IPS-15b (cell line): ENCODE measurements around the gene INTS12.
"Not testable (repeated sequence)": the region's sequence is repeated elsewhere in the genome, so short reads cannot be mapped to it uniquely, and the experiment has no call there.

Source experiments
- H3K27me3 ChIP-seq: one replicate; pipeline ENCODE4 v1.6.1; 2013; ENCODE audit warnings: low read length; ENCODE audit not compliant: control insufficient read depth, insufficient read depth
- H3K36me3 ChIP-seq: one replicate; pipeline ENCODE4 v1.6.1; 2013; ENCODE audit warnings: low read length; ENCODE audit not compliant: control insufficient read depth, insufficient read depth
- H3K4me1 ChIP-seq: one replicate; pipeline ENCODE4 v1.6.1; 2013; ENCODE audit warnings: mild to moderate bottlenecking, low read length; ENCODE audit not compliant: control insufficient read depth, insufficient read depth
- H3K4me3 ChIP-seq: one replicate; pipeline ENCODE4 v1.5.1; 2013; ENCODE audit warnings: low read depth, low read length
- H3K9ac ChIP-seq: one replicate; pipeline ENCODE4 v1.6.1; 2013; ENCODE audit warnings: low read depth, mild to moderate bottlenecking, low read length
- H3K9me3 ChIP-seq: one replicate; pipeline ENCODE4 v1.6.1; 2013; ENCODE audit warnings: mild to moderate bottlenecking, low read length; ENCODE audit not compliant: control insufficient read depth, insufficient read depth

INTS12 gene

DNA sequence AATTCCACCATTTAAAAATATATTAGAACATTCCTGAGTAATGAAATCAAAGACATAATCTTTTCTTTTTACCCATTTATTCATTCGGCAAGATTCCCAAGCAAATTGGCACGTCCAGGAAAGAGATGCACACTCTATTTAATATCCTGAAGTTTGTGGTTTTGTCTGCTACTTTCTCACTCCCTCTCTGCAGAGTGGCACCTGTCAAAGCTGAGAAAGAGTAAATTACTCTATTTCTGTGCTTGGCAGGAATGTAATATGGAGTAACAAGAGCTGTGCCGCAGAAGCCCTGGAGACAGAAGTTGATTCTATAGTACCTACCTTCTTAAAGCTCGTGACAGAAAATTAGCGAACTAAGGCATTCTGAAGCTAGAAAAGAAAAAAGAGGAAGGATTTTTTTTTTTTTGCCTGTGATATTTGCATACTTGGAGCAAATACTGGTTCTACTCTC lies 5.6 kb upstream of the INTS12 start:
- Histone ChIP-seq H3K4me1 (no peaks in the 10 kb centered on the region), H3K9me3 (no peaks in the 10 kb centered on the region), H3K36me3 (no peaks in the 10 kb centered on the region), H3K4me3 (no peak overlapping the region), H3K27me3 (no peaks in the 10 kb centered on the region), H3K9ac (no peak overlapping the region)

DNA sequence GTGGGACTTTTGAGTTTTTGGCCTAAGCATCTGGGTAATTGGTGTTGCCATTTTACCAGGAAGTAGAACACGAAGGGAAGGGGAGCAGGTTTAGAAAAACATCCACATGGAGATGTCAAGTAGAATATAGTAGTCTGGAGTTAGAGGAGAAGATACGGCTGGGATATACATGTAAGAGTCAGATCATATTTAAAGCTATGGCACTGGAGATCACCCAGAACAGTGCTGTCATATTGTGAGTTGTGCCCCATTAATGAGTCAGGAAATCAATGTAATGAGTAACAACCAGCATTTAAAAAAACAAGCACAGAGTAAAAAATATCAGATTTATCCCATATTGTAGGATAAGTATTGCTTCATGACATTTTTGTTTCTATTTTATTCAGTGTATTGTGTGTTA lies 4.3 kb upstream of the INTS12 start:
- Histone ChIP-seq H3K27me3 (no peaks in the 10 kb centered on the region), H3K9ac (no peak overlapping the region), H3K4me1 (no peaks in the 10 kb centered on the region), H3K9me3 (no peaks in the 10 kb centered on the region), H3K36me3 (no peaks in the 10 kb centered on the region), H3K4me3 (no peak overlapping the region)

DNA sequence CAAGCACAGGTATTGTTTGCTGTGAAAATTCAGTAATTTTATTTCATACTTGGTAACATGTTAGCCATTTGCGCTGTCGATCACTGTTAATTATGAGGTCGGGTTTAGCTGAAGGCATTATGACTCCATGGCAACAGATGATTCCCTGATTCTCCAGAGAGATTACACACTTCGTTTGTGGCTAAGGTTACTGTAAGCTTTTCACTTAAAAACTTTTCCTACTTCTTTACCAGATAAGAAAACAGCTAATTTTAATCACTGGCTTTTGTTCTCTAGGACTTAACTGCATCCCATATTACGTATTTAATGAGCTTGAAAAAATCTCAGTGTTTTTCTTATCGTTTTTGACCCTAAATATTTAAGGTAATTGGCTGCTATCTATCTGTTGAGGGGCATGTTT lies 2.2 kb upstream of the INTS12 start:
- H3K4me1 ChIP-seq, result no peaks in the 10 kb centered on the region
- H3K9me3 ChIP-seq, result no peaks in the 10 kb centered on the region
- H3K36me3 ChIP-seq, result no peaks in the 10 kb centered on the region
- no peak overlapping the region for H3K4me3 ChIP-seq
- no peak overlapping the region for H3K9ac ChIP-seq
- H3K27me3 ChIP-seq, result no peaks in the 10 kb centered on the region

DNA sequence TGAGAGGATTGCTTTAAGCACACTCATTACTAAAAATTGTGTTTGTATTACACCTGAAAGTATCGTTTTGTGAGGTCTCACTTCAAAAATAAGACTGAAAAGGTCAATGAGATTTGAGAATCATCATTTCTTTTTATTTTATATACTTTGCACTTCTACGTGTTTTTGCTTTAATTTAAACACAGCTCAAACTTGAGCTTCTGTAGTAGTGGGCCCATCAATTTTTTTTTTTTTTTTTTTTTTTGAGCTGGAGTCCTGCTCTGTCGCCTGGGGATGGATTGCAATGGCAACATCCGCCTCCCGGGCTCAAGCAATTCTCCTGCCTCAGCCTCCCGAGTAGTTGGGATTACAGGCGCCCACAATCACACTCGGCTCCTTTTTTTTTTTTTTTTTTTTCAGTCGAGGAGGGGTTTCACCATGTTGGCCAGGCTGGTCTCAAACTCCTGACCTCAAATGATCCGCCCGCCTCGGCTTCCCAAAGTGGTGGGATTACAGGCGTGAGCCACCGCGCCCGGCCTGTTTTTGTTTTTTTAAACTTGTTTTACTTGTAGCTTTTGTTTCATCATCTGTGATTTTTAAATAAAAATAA lies 1.6 kb upstream of the INTS12 start:
- Histone ChIP-seq H3K4me3 (peak overlapping the region; percentile 89), H3K9ac (no peak overlapping the region), H3K4me1 (no peaks in the 10 kb centered on the region), H3K27me3 (no peaks in the 10 kb centered on the region), H3K36me3 (no peaks in the 10 kb centered on the region), H3K9me3 (no peaks in the 10 kb centered on the region)

DNA sequence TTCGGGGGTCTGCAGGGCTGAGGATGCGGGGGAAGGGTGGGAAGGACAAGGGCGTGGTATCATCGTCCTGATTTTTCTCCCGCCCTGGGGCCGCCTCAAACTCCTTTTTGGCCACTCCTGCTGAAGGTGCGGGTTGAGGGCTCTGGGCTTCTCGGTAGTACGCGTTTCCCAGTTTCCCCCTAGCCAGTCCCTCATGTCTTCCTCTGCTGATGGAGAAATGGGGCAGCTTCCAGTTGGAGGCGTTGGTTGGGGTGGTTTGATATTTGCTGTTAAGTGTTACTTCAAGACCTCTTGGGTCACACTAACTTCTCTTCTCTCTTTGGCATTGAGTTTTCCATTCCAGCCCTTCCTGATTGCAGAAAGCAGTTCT lies 577 bp upstream of the INTS12 start:
- Histone ChIP-seq H3K9me3 (no peaks in the 10 kb centered on the region), H3K9ac (peak overlapping the region; percentile 70), H3K4me1 (no peaks in the 10 kb centered on the region), H3K36me3 (no peaks in the 10 kb centered on the region), H3K27me3 (no peaks in the 10 kb centered on the region), H3K4me3 (peak overlapping the region; percentile 89)

DNA sequence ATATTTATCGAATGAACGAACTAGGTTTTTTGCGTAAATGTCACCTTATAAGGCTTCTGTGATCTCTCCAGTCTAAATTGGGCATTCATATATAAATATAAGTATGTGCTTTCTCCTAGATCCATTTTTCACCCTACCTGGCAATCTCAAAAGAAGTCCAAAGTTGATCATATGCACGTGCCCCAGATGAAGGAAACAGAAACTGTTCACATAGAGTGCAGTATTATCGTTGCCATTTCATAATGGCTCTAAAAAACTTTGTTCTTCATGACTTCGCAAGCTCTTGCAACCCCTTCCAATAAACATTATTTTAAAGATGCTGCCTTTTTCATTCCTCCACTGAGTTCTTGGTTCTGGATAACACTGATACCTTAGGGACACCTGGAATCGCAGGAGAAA lies 708 bp downstream of the INTS12 start:
- Histone ChIP-seq H3K4me3 (peak overlapping the region; percentile 89), H3K27me3 (no peaks in the 10 kb centered on the region), H3K9me3 (no peaks in the 10 kb centered on the region), H3K9ac (peak overlapping the region; percentile 70), H3K4me1 (no peaks in the 10 kb centered on the region), H3K36me3 (no peaks in the 10 kb centered on the region)

DNA sequence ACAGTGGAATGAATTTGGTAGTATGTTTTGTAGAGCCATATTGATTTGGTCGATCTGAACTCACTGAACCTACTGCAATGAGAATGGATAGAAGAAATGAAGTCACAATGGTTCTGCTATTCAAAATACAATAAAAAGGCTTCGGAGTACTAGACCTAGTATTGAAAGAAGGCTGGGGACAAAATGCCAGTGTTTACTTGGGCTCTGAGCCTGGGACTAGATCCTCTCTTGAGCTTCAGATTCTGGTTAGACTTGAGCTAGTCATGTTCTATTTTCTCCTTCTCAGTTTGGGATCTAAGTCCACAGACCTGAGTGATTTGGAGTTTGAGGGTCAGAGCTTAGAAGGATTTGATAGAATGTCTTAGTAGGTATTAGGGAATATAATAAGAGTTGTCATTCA lies 9.9 kb downstream of the INTS12 start:
- Histone ChIP-seq H3K27me3 (no peaks in the 10 kb centered on the region), H3K4me3 (no peak overlapping the region), H3K4me1 (no peaks in the 10 kb centered on the region), H3K9me3 (no peaks in the 10 kb centered on the region), H3K9ac (no peak overlapping the region), H3K36me3 (no peaks in the 10 kb centered on the region)

DNA sequence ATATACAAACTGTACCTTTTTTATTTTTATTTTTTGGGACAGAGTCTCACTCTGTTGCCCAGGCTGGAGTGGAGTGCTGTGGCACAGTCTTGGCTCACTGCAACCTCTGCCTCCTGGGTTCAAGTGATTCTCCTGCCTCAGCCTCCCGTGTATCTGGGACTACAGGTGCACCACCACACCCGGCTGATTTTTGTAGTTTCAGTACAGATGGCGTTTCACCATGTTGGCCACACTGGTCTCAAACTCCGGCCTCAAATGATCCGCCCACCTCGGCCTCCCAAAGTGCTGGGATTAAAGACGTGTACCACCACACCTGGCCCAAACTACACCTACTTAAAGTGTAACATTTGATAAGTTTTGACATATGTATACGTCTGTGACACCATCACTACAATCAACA lies 12.7 kb downstream of the INTS12 start:
- not testable (repeated sequence) for H3K27me3 ChIP-seq, H3K36me3 ChIP-seq, H3K4me3 ChIP-seq, H3K9ac ChIP-seq, H3K9me3 ChIP-seq, H3K4me1 ChIP-seq

DNA sequence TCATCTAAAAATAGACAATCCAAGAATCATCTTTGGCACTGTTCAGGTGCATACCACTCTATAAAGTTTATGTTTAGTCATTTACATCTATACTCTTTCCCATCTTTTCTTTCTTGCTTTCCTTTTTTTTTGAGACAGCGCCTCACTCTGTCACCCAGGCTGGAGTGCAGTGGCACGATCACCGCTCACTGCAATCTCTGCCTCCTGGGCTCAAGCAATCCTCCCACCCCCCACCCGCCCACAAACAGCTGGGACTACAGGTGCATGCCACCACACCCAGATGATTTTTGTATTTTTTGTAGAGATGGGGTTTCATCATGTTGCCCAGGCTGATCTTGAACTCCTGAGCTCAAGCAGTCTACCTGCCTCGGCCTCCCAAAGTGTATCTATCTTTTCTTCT lies 13.7 kb downstream of the INTS12 start:
- not testable (repeated sequence) for H3K4me1 ChIP-seq, H3K27me3 ChIP-seq, H3K4me3 ChIP-seq, H3K9me3 ChIP-seq, H3K36me3 ChIP-seq, H3K9ac ChIP-seq

DNA sequence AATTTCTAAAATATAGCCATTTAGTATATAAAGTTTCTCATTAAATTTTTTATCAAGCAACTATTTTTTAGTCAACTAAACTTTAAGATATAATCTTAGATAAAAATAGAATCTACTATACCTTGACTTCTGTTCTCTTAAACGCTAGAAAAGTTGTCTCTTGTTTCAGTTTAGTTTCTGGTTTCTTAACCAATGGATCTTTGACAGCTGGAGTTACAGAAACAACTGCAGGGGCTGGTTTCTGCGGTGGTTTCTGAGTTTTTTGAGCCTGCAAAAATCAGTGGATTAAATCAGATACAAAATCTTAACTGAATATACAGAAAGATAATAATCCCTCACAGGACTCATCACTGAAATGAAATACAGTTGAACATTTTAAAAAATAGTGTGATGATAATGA lies 21.9 kb downstream of the INTS12 start:
- no peaks in the 10 kb centered on the region for H3K27me3 ChIP-seq
- no peak overlapping the region for H3K4me3 ChIP-seq
- no peaks in the 10 kb centered on the region for H3K4me1 ChIP-seq
- H3K9me3 ChIP-seq, result no peaks in the 10 kb centered on the region
- H3K36me3 ChIP-seq, result no peaks in the 10 kb centered on the region
- no peak overlapping the region for H3K9ac ChIP-seq

DNA sequence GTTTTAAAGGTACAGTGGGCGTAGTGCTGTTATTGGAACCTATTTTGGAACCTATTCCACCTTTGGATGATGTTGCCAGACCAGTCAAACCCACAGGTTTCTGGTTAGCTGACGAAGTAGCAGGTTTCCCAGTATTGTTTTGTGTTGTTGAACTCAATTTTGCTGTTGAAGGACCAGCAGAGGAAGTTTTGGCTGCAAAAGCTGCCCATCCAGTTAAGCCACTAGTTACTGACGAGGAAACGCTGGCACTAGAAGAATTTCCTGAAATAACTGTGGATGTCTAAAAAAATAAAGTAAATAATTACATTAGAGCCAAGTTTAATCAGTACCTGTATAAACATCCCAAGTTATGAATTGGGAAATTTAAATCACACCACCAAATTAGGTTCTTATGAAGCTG lies 25.5 kb downstream of the INTS12 start:
- no peak overlapping the region for H3K4me3 ChIP-seq

DNA sequence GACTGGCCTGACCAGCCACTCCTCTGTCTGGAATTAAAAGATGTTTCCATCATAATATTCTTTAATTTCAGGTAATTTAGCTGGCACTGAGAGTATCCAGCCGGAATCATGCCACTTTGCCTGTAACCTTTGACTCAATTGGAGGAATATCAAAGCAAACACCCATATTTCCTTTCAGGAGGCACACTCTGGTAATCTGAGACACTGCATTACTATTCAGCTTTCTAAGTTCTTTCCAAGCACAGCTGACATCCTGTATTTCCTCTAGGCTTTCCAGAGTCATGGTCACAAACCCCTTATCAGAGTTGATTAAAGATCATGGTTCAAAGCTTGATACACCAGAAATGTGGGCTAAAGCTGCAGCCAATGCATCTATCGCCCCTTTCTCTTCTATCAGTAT lies 29.3 kb downstream of the INTS12 start:
- no peaks in the 10 kb centered on the region for H3K27me3 ChIP-seq
- no peaks in the 10 kb centered on the region for H3K9me3 ChIP-seq
- no peak overlapping the region for H3K9ac ChIP-seq
- no peaks in the 10 kb centered on the region for H3K4me1 ChIP-seq
- H3K4me3 ChIP-seq, result no peak overlapping the region
- no peaks in the 10 kb centered on the region for H3K36me3 ChIP-seq

More for the DNA sequence above, 25.5 kb downstream of the INTS12 start:
- no peaks in the 10 kb centered on the region for H3K36me3 ChIP-seq
- H3K4me1 ChIP-seq, result no peaks in the 10 kb centered on the region
- H3K27me3 ChIP-seq, result no peaks in the 10 kb centered on the region
- H3K9ac ChIP-seq, result no peak overlapping the region
- no peaks in the 10 kb centered on the region for H3K9me3 ChIP-seq

DNA sequence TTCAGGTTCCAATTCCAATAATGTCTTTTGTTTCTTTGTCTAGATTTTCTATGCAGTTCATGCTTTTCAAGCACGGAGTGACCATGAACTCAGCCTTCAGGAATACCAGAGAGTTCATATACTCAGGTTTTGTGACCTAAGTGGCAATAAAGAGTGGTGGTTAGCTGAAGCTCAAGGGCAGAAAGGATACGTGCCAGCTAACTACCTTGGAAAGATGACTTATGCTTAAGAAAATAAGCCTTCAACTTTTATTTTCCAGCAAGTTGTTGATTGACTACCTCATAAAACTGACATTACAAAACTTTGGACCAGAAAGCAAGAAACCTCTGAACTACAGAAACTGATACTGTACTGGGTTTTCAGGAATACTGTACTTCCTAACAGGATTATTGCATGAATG lies 30.8 kb downstream of the INTS12 start:
- H3K36me3 ChIP-seq, result no peaks in the 10 kb centered on the region
- H3K27me3 ChIP-seq, result no peaks in the 10 kb centered on the region
- no peaks in the 10 kb centered on the region for H3K9me3 ChIP-seq
- H3K4me1 ChIP-seq, result no peaks in the 10 kb centered on the region
- H3K9ac ChIP-seq, result no peak overlapping the region
- no peak overlapping the region for H3K4me3 ChIP-seq
